Measurements from ENCODE around the gene SPTAN1.
A peak's percentile ranks its signal among the peaks of the same experiment; 100 is the strongest.

Gene SPTAN1

DNA sequence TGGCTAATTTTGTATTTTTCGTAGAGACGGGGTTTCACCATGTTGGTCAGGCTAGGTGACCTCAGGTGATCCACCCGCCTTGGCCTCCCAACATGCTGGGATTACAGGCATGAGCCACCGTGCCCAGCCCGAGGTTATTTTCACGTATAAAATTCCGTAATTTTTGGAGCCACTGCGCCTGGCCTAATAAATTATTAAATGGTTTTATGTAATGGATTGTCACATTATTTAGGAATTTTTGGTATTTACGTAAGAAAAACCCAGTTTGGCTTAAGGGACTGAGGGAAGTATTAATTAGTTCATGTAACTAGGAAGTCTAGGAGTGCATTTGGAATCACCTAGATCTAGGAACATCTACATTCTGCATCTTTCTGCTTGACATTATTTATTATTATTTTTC, 39.6 kb upstream of the SPTAN1 start:
- no peak overlapping the region for H3K27ac ChIP-seq (ENCODE audit: poor library complexity, severe bottlenecking)
- no peak overlapping the region for H3K4me3 ChIP-seq (ENCODE audit: severe bottlenecking)
- no peaks in the 10 kb centered on the region for H3K27me3 ChIP-seq (ENCODE audit: insufficient read depth, poor library complexity, severe bottlenecking)
- peaks cover 64% of the 10 kb centered on the region for H3K36me3 ChIP-seq (ENCODE audit: low read depth)
- DNase-seq (ENCODE audit: low spot score), result no peak
- ATAC-seq (ENCODE audit: low read depth), result no peak
- no peaks in the 10 kb centered on the region for H3K4me1 ChIP-seq (ENCODE audit: insufficient read depth, poor library complexity, severe bottlenecking)
- no peaks in the 10 kb centered on the region for H3K9me3 ChIP-seq (ENCODE audit: severe bottlenecking)
- TF ChIP-seq, protein P1, sequence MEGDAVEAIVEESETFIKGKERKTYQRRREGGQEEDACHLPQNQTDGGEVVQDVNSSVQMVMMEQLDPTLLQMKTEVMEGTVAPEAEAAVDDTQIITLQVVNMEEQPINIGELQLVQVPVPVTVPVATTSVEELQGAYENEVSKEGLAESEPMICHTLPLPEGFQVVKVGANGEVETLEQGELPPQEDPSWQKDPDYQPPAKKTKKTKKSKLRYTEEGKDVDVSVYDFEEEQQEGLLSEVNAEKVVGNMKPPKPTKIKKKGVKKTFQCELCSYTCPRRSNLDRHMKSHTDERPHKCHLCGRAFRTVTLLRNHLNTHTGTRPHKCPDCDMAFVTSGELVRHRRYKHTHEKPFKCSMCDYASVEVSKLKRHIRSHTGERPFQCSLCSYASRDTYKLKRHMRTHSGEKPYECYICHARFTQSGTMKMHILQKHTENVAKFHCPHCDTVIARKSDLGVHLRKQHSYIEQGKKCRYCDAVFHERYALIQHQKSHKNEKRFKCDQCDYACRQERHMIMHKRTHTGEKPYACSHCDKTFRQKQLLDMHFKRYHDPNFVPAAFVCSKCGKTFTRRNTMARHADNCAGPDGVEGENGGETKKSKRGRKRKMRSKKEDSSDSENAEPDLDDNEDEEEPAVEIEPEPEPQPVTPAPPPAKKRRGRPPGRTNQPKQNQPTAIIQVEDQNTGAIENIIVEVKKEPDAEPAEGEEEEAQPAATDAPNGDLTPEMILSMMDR (IDR thresholded peaks at IDR 0.05; ENCODE audit: poor library complexity, severe bottlenecking), result no peak

GRCh38 chr9:128521956-128522355, 30.4 kb upstream of the SPTAN1 start:
- Histone ChIP-seq H3K4me1 (ENCODE audit: insufficient read depth, poor library complexity, severe bottlenecking) (no peaks in the 10 kb centered on the region), H3K27me3 (ENCODE audit: insufficient read depth, poor library complexity, severe bottlenecking) (no peaks in the 10 kb centered on the region), H3K9me3 (ENCODE audit: severe bottlenecking) (no peaks in the 10 kb centered on the region), H3K4me3 (ENCODE audit: severe bottlenecking) (no peak overlapping the region), H3K36me3 (ENCODE audit: low read depth) (peaks cover 53% of the 10 kb centered on the region), H3K27ac (ENCODE audit: poor library complexity, severe bottlenecking) (no peak overlapping the region)
- no peak for ATAC-seq (ENCODE audit: low read depth)
- DNase-seq (ENCODE audit: low spot score), result no peak
- TF ChIP-seq, protein P1 (IDR thresholded peaks at IDR 0.05; ENCODE audit: poor library complexity, severe bottlenecking), result no peak

DNA sequence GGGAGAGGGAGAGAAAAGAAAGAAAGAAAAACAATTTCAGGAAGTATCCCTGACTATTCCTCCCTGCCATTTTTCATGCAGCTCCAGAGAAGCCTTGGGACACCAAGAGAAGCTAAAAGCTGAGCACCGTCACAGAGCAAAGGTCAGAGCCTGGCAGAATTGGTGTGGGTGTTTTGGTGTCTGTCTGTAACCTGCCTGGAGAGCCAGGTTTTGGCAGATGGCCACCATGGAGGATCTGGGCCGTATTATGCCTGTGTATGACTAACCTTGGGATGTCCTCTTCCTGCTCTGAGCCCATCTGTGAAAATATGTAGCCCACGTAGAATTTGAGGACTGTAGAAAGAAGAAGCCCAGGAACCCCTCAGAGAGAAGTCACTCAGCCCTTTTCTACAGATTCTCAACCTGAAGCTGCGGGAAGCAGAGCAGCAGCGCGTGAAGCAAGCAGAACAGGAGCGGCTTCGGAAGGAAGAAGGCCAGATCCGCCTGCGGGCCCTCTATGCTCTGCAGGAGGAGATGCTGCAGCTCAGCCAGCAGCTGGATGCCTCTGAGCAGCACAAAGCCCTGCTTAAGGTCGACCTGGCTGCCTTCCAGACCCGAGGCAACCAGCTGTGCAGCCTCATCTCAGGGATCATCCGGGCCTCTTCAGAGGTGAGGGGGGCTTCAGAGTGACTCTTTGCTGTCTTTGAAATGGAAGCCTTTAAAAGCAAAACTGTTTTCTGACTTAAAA, 29.0 kb upstream of the SPTAN1 start:
- Histone ChIP-seq H3K27me3 (ENCODE audit: insufficient read depth, poor library complexity, severe bottlenecking) (no peaks in the 10 kb centered on the region), H3K4me3 (ENCODE audit: severe bottlenecking) (no peak overlapping the region), H3K36me3 (ENCODE audit: low read depth) (peaks cover 51% of the 10 kb centered on the region), H3K27ac (ENCODE audit: poor library complexity, severe bottlenecking) (no peak overlapping the region), H3K9me3 (ENCODE audit: severe bottlenecking) (no peaks in the 10 kb centered on the region), H3K4me1 (ENCODE audit: insufficient read depth, poor library complexity, severe bottlenecking) (no peaks in the 10 kb centered on the region)
- DNase-seq (ENCODE audit: low spot score) (no peak), ATAC-seq (ENCODE audit: low read depth) (no peak)
- TF ChIP-seq, protein P1 (IDR thresholded peaks at IDR 0.05; ENCODE audit: poor library complexity, severe bottlenecking), result no peak

DNA sequence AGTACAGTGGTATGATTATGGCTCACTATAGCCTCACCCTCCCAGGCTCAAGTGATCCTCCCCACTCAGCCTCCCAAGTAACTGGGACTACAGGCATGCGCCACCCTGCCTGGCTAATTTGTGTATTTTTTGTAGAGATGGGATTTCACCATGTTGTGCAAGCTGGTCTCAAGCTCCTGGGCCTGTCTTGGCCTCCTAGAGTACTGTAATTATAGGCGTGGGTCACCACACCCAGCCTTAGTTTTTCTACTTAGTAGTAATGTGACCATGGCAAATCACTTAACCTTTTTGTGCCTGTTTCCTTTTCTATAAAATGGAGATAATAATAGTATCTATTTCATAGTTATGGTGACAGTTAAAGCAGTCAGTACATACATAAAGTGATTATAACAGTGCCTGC, 25.7 kb upstream of the SPTAN1 start:
- H3K4me1 ChIP-seq (ENCODE audit: insufficient read depth, poor library complexity, severe bottlenecking), result no peaks in the 10 kb centered on the region
- TF ChIP-seq, protein P1 (IDR thresholded peaks at IDR 0.05; ENCODE audit: poor library complexity, severe bottlenecking), result no peak
- H3K27ac ChIP-seq (ENCODE audit: poor library complexity, severe bottlenecking), result no peak overlapping the region
- ATAC-seq (ENCODE audit: low read depth), result no peak
- no peak overlapping the region for H3K4me3 ChIP-seq (ENCODE audit: severe bottlenecking)
- DNase-seq (ENCODE audit: low spot score), result no peak
- no peaks in the 10 kb centered on the region for H3K27me3 ChIP-seq (ENCODE audit: insufficient read depth, poor library complexity, severe bottlenecking)
- peaks cover 45% of the 10 kb centered on the region for H3K36me3 ChIP-seq (ENCODE audit: low read depth)
- H3K9me3 ChIP-seq (ENCODE audit: severe bottlenecking), result no peaks in the 10 kb centered on the region

DNA sequence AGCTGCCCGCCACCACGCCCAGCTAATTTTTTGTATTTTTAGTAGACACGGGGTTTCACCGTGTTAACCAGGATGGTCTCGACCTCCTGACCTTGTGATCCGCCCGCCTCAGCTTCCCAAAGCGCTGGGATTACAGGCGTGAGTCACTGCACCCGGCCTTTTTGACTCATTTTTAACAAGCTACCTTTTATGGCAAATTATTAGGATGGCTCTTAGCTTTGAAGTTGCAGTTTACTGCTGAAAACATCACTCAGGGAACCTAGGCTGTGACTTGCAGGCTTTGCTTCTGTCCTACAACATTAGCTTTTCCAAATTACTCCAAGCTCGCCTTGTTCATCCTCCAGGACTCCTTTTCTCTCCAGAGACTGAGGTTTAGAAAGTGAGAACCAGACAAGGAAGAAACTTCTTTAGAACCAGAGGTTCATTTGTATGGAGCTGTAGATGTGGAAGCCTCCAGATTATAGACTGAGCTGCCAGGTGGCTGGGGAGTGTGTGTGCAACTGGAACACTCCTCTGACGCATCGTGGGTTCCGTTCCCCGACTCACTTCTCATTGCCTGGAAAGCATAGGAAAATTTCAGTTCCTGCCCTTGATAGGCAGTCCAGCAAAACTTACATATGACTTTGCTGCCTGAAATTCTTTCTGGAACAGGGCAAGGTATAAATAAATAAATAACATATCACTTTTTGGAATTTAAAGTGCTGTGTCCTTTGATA, 23.8 kb upstream of the SPTAN1 start:
- ATAC-seq (ENCODE audit: low read depth), result peak; percentile 50; the same call in 1 of the 3 replicates
- H3K27me3 ChIP-seq (ENCODE audit: insufficient read depth, poor library complexity, severe bottlenecking), result no peaks in the 10 kb centered on the region
- H3K36me3 ChIP-seq (ENCODE audit: low read depth), result peaks cover 51% of the 10 kb centered on the region
- H3K27ac ChIP-seq (ENCODE audit: poor library complexity, severe bottlenecking), result no peak overlapping the region
- DNase-seq (ENCODE audit: low spot score), result no peak
- no peak overlapping the region for H3K4me3 ChIP-seq (ENCODE audit: severe bottlenecking)
- no peaks in the 10 kb centered on the region for H3K9me3 ChIP-seq (ENCODE audit: severe bottlenecking)
- no peaks in the 10 kb centered on the region for H3K4me1 ChIP-seq (ENCODE audit: insufficient read depth, poor library complexity, severe bottlenecking)
- TF ChIP-seq, protein P1 (IDR thresholded peaks at IDR 0.05; ENCODE audit: poor library complexity, severe bottlenecking), result no peak

Measured in RWPE2 (cell line).